DMS53 treated with DMSO at 0.1 percent for 48 hours (cell line): ENCODE measurements around the gene HAUS8.
"Not testable (repeated sequence)": the region's sequence is repeated elsewhere in the genome, so short reads cannot be mapped to it uniquely, and the experiment has no call there.

Source experiments
- DNase-seq: peaks from one replicate; lab custom pipeline; 2025; ENCODE audit not compliant: unreplicated experiment; lab: John Stamatoyannopoulos, UW

Gene HAUS8

GRCh38 chr19:17036640-17037039 lies 38.6 kb downstream of the HAUS8 start:
- DNase-seq = no peak

- DNase-seq = no peak
These were observed 39.3 kb downstream of the HAUS8 start for GRCh38 chr19:17035842-17036424.

GRCh38 chr19:17031741-17032140 lies 43.5 kb downstream of the HAUS8 start:
- DNase-seq = no peak

GRCh38 chr19:17027535-17027975 lies 47.7 kb downstream of the HAUS8 start:
- no peak for DNase-seq

- DNase-seq = no peak
These were observed 48.3 kb downstream of the HAUS8 start, which contains the start of gene CPAMD8 for GRCh38 chr19:17026706-17027534. TSS of gene CPAMD8 (minus strand) at chr19:17026810. CDS start at chr19:17026642, 168 bp downstream.

- DNase-seq = no peak
These were observed 49.1 kb downstream of the HAUS8 start for GRCh38 chr19:17025991-17026658.

GRCh38 chr19:17025361-17025760 lies 49.9 kb downstream of the HAUS8 start:
- DNase-seq = no peak

- not testable (repeated sequence) for DNase-seq
These were observed 50.3 kb downstream of the HAUS8 start for GRCh38 chr19:17024941-17025340.

- DNase-seq = no peak
These were observed 51.4 kb downstream of the HAUS8 start for GRCh38 chr19:17023805-17024204.

GRCh38 chr19:17022738-17023137 lies 52.5 kb downstream of the HAUS8 start:
- no peak for DNase-seq

GRCh38 chr19:17021793-17022590 lies 53.3 kb downstream of the HAUS8 start:
- no peak for DNase-seq

GRCh38 chr19:17021328-17021727 lies 53.9 kb downstream of the HAUS8 start:
- no peak for DNase-seq

GRCh38 chr19:17020823-17021222 lies 54.4 kb downstream of the HAUS8 start:
- DNase-seq = no peak

GRCh38 chr19:17020385-17020784 lies 54.9 kb downstream of the HAUS8 start:
- DNase-seq = no peak

- DNase-seq = peak; percentile 17
These were observed 60.9 kb downstream of the HAUS8 start for GRCh38 chr19:17014212-17014861.

GRCh38 chr19:17011485-17011884 lies 63.8 kb downstream of the HAUS8 start:
- DNase-seq = no peak

GRCh38 chr19:17006579-17006978 lies 68.7 kb downstream of the HAUS8 start:
- DNase-seq = no peak

- no peak for DNase-seq
These were observed 70.3 kb downstream of the HAUS8 start for GRCh38 chr19:17005000-17005399.

- no peak for DNase-seq
These were observed 70.9 kb downstream of the HAUS8 start for GRCh38 chr19:17004386-17004785.

- DNase-seq = no peak
These were observed 72.8 kb downstream of the HAUS8 start for GRCh38 chr19:17002455-17002854.
